Muscle of leg (tissue), 11 donors: ENCODE results near the gene CASP2. TPM values are rescaled to one million over a fixed set of nuclear protein-coding genes. Genes with fewer than 3 reads are reported as not detected.
A peak's percentile ranks its signal among the peaks of the same experiment; 100 is the strongest.

Source experiments
- DNase-seq: peaks from one replicate; pipeline ENCODE4 v3.0.0; 2013
- H3K27ac ChIP-seq: one replicate; pipeline ENCODE4 v1.5.1; 2013; ENCODE audit warnings: mild to moderate bottlenecking, low read length, control low read depth
- H3K27me3 ChIP-seq: one replicate; pipeline ENCODE4 v1.6.1; 2013; ENCODE audit warnings: low read length; ENCODE audit not compliant: control insufficient read depth, insufficient read depth
- H3K36me3 ChIP-seq: one replicate; pipeline ENCODE4 v1.6.1; 2013; ENCODE audit warnings: low read length; ENCODE audit not compliant: control insufficient read depth, insufficient read depth
- H3K4me1 ChIP-seq: one replicate; pipeline ENCODE4 v1.6.1; 2013; ENCODE audit warnings: low read length; ENCODE audit not compliant: control insufficient read depth, insufficient read depth
- H3K4me3 ChIP-seq: one replicate; pipeline ENCODE4 v1.5.1; 2013; ENCODE audit warnings: low read length, control low read depth
- H3K9me3 ChIP-seq: replicated peaks from 2 replicates; pipeline ENCODE4 v1.6.1; 2013; ENCODE audit warnings: low read depth, low read length; ENCODE audit not compliant: control insufficient read depth
- WGBS: methylation state at CpG from one replicate; pipeline ENCODE4 v1.1.5; 2013; ENCODE audit warnings: missing lambda C conversion rate; ENCODE audit not compliant: insufficient coverage; 5-methylcytosine and 5-hydroxymethylcytosine counted together
- polyA plus RNA-seq, 8 donors: library from polyadenylated mRNA; unstranded; fragments of 120-200 nt; gene quantifications; one replicate each; pipeline versions ENCODE4 v1.2.1 to v1.2.3, GENCODE V29; 2013; ENCODE audit warnings: inconsistent platforms in 1 of 8, low replicate concordance in 1 of 8; ENCODE audit not compliant: insufficient read length in 8 of 8, insufficient read depth in 1 of 8
- total RNA-seq: library from RNA; stranded (reverse); fragments of 120-200 nt; gene quantifications from one replicate; pipeline ENCODE4 v1.2.4, GENCODE V29; 2013

CASP2 gene
- total and polyA plus RNA-seq, 9 donors: 12.1 to 29.1 (median 21.2) TPM

- no peak overlapping the region for H3K4me3 ChIP-seq
- H3K4me1 ChIP-seq: no peaks in the 10 kb centered on the region
- WGBS: 81% methylated on average over 2 of the region's 6 CpGs
- no peaks in the 10 kb centered on the region for H3K9me3 ChIP-seq
- no peak for DNase-seq
- no peak overlapping the region for H3K27ac ChIP-seq
- H3K36me3 ChIP-seq: peaks cover 71% of the 10 kb centered on the region
- H3K27me3 ChIP-seq: no peaks in the 10 kb centered on the region
Observed at GRCh38 chr7:143304938-143305337, 16.8 kb downstream of the CASP2 start.

- Histone ChIP-seq H3K4me1 (no peaks in the 10 kb centered on the region), H3K9me3 (no peaks in the 10 kb centered on the region), H3K36me3 (peaks cover 65% of the 10 kb centered on the region), H3K27me3 (no peaks in the 10 kb centered on the region), H3K4me3 (no peak overlapping the region), H3K27ac (no peak overlapping the region)
- no peak for DNase-seq
- WGBS: 59% methylated on average over 8 of the region's 10 CpGs
Observed at GRCh38 chr7:143305423-143306070, 17.4 kb downstream of the CASP2 start.

- no peak overlapping the region for H3K4me3 ChIP-seq
- no peak for DNase-seq
- no peak overlapping the region for H3K27ac ChIP-seq
- 100% methylated on average over 1 of the region's 2 CpGs for WGBS
- H3K27me3 ChIP-seq: no peaks in the 10 kb centered on the region
- no peaks in the 10 kb centered on the region for H3K4me1 ChIP-seq
- H3K36me3 ChIP-seq: peaks cover 40% of the 10 kb centered on the region
- no peaks in the 10 kb centered on the region for H3K9me3 ChIP-seq
Observed at GRCh38 chr7:143308632-143309031, 20.5 kb downstream of the CASP2 start.

- H3K27ac ChIP-seq: no peak overlapping the region
- no peaks in the 10 kb centered on the region for H3K9me3 ChIP-seq
- H3K4me1 ChIP-seq: peaks cover 13% of the 10 kb centered on the region
- no peak for DNase-seq
- no peaks in the 10 kb centered on the region for H3K27me3 ChIP-seq
- no peak overlapping the region for H3K4me3 ChIP-seq
- H3K36me3 ChIP-seq: no peaks in the 10 kb centered on the region
Observed at GRCh38 chr7:143314127-143314526, 26.0 kb downstream of the CASP2 start.

- Histone ChIP-seq H3K4me3 (no peak within 1 kb of the TSS), H3K27ac (no peak within 1 kb of the TSS), H3K27me3 (no peaks in the 10 kb centered on the region), H3K4me1 (peaks cover 13% of the 10 kb centered on the region), H3K36me3 (no peaks in the 10 kb centered on the region), H3K9me3 (no peaks in the 10 kb centered on the region)
- 93% methylated on average over 2 of the region's 5 CpGs for WGBS
- peak; percentile 29 for DNase-seq
Observed at GRCh38 chr7:143315776-143316175, 27.6 kb downstream of the CASP2 start, which contains the start of gene CLCN1. Gene CLCN1, plus strand, starts transcription at chr7:143316111. Its CDS starts 102 bp downstream, at chr7:143316213.

- WGBS: 67% methylated on average over 1 of the region's 4 CpGs
- Histone ChIP-seq H3K4me3 (no peak overlapping the region), H3K4me1 (peaks cover 13% of the 10 kb centered on the region), H3K36me3 (no peaks in the 10 kb centered on the region), H3K27ac (no peak overlapping the region), H3K27me3 (no peaks in the 10 kb centered on the region), H3K9me3 (no peaks in the 10 kb centered on the region)
- no peak for DNase-seq
Observed at GRCh38 chr7:143316492-143316891, 28.3 kb downstream of the CASP2 start.

- Histone ChIP-seq H3K4me1 (peaks cover 28% of the 10 kb centered on the region), H3K27me3 (no peaks in the 10 kb centered on the region), H3K27ac (no peak overlapping the region), H3K4me3 (no peak overlapping the region), H3K36me3 (no peaks in the 10 kb centered on the region), H3K9me3 (no peaks in the 10 kb centered on the region)
- WGBS: 14% methylated on average over 1 of the region's 5 CpGs
- peak; percentile 30 for DNase-seq
Observed at GRCh38 chr7:143318661-143319060, 30.5 kb downstream of the CASP2 start.

GRCh38 chr7:143320620-143321019, 32.5 kb downstream of the CASP2 start:
- no peaks in the 10 kb centered on the region for H3K36me3 ChIP-seq

GRCh38 chr7:143321242-143321641, 33.1 kb downstream of the CASP2 start:
- no peaks in the 10 kb centered on the region for H3K9me3 ChIP-seq
- no peak overlapping the region for H3K27ac ChIP-seq
- no peaks in the 10 kb centered on the region for H3K36me3 ChIP-seq
- WGBS: 89% methylated on average over 10 of the region's 10 CpGs
- no peak for DNase-seq
- H3K4me3 ChIP-seq: no peak overlapping the region
- no peaks in the 10 kb centered on the region for H3K27me3 ChIP-seq
- H3K4me1 ChIP-seq: peaks cover 24% of the 10 kb centered on the region

More at GRCh38 chr7:143320620-143321019, 32.5 kb downstream of the CASP2 start:
- H3K27me3 ChIP-seq: no peaks in the 10 kb centered on the region
- no peaks in the 10 kb centered on the region for H3K9me3 ChIP-seq
- no peak for DNase-seq
- no peak overlapping the region for H3K27ac ChIP-seq
- H3K4me3 ChIP-seq: no peak overlapping the region
- WGBS: 64% methylated on average over 5 of the region's 9 CpGs
- peaks cover 26% of the 10 kb centered on the region for H3K4me1 ChIP-seq

GRCh38 chr7:143321734-143322133, 33.6 kb downstream of the CASP2 start:
- H3K9me3 ChIP-seq: no peaks in the 10 kb centered on the region
- no peak overlapping the region for H3K27ac ChIP-seq
- H3K27me3 ChIP-seq: no peaks in the 10 kb centered on the region
- H3K36me3 ChIP-seq: no peaks in the 10 kb centered on the region
- H3K4me3 ChIP-seq: no peak overlapping the region
- WGBS: 90% methylated on average over 4 of the region's 4 CpGs
- H3K4me1 ChIP-seq: peaks cover 24% of the 10 kb centered on the region
- no peak for DNase-seq
